ENCODE measurements around the gene PALM3.

Gene PALM3

DNA sequence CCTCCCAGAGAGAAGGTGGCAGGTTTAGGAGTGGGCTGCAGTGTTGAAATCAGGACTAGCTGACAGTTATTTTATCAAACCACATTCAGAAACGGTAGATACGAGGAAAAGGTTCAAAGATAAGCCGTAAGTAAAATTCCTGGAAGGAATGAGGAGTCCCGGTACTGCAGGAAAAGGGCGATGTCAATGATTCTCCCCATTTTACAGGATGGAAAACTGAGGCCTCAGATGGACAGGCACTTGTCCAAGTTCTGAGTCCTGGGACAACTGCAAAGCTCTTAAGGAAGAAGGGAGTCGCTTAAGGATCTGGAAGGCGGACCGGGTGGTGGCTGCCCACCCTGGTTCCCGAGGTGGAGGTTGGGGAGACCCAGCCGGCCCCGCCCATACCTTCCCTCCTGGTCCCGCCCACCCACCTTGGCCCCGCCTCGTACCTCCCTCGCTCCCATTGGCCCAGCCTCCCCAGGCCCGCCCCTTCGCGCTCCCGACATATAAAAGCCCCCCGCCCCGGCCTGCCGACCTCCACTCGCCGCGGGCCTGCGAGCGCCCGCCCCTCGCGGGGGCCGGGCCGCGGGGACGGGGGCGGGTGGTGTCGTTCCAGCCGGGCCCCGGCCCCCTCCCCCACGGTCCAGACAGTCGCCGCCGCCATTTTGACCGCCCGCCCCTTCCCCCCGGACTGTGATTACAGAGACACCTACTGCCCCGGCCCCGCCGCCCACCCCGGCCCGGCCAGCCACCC, 56.4 kb downstream of the PALM3 start:
- DNase-seq (ENCODE audit: insufficient read length, low spot score): no peak

DNA sequence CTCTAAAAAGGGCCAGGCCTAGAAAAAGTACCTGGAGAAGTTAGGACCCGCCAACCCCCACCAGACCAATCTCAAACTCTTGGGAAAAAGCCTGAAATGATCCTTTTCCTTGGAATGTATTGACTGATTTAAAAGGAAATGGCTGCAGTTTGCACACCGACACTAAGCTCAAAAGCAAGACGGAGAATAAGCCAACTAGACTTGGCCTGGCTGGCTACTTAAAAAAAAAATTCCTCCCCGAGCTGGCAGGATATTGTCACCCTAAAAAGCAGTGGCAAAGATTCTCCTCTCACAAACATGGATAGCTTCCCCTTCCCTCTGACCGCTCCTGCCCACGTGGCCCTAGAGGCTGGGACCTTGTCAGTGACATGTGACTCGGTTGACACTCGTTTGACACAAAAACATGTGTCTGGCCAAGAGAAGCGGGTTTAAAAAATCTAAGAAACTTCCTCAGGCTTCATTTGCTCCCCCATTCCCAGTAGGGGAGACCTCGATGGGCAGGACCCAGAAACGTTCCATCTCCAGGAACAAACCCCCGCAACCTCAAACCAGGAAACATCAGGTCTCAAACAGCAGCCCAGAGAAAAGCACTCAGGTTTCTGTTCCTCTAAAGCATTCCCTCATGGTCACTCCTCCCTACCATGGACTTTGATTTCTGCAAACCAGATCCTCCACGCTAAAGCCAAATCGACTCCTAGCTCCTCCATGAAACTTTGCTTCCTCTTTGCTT, 57.1 kb downstream of the PALM3 start:
- DNase-seq (ENCODE audit: insufficient read length, low spot score): no peak
- peak; percentile 81 for FAIRE-seq

More for the DNA sequence above, 56.4 kb downstream of the PALM3 start:
- peak; percentile 67 for FAIRE-seq

Measured in GM19239 (cell line).